HL-60 (cell line): Measurements from ENCODE around the gene STXBP1.
A peak's percentile ranks its signal among the peaks of the same experiment; 100 is the strongest.

Experiments used
- DNase-seq, 2 experiments: peaks; one replicate each; pipeline ENCODE4 v3.0.0-alpha.2; 2010 to 2020; ENCODE audit warnings: low read depth in 1 of 2, low spot score in 1 of 2
- H3K27ac ChIP-seq: fragments of 250-450 bp; sonication (Bioruptor Pico); replicated peaks from 2 replicates; pipeline ENCODE4 v1.5.1; 2020; ENCODE audit warnings: mild to moderate bottlenecking, moderate library complexity
- H3K27me3 ChIP-seq: fragments of 250-450 bp; sonication (Bioruptor Pico); 2 replicates; pipeline ENCODE4 v1.5.1; 2021; ENCODE audit warnings: mild to moderate bottlenecking, moderate library complexity; ENCODE audit not compliant: insufficient read depth, poor library complexity, severe bottlenecking
- H3K4me3 ChIP-seq: replicated peaks from 2 replicates; pipeline ENCODE4 v1.5.1; 2011; ENCODE audit warnings: mild to moderate bottlenecking, control low read depth, low read length; ENCODE audit not compliant: insufficient read depth
- CTCF ChIP-seq: IDR thresholded peaks from one replicate; pipeline ENCODE4 v1.5.1; 2011; ENCODE audit warnings: low read length, control low read depth, inconsistent platforms; ENCODE audit not compliant: insufficient read depth
- GABPA ChIP-seq: IDR thresholded peaks from 2 replicates; pipeline ENCODE4 v1.6.1; 2012; ENCODE audit warnings: low read depth
- POLR2AphosphoS5 ChIP-seq: IDR thresholded peaks from 2 replicates; pipeline ENCODE4 v1.6.1; 2012; ENCODE audit warnings: low read depth
- REST ChIP-seq: IDR thresholded peaks from 2 replicates; pipeline ENCODE4 v1.6.1; 2012; ENCODE audit warnings: low read depth; ENCODE audit not compliant: insufficient replicate concordance
- SPI1 ChIP-seq: IDR thresholded peaks from 2 replicates; pipeline ENCODE4 v1.6.1; 2012; ENCODE audit warnings: low read depth, mild to moderate bottlenecking, borderline replicate concordance

Gene STXBP1

GRCh38 chr9:127603226-127603625 lies 8.9 kb upstream of the STXBP1 start:
- DNase-seq: no peak
- Histone ChIP-seq H3K4me3 (no peak overlapping the region), H3K27ac (no peak overlapping the region), H3K27me3 (no peaks in the 10 kb centered on the region)
- TF ChIP-seq GABPA (no peak), POLR2AphosphoS5 (no peak), CTCF (no peak), SPI1 (no peak), REST (no peak)

- H3K4me3 ChIP-seq: no peak overlapping the region
- H3K27me3 ChIP-seq: no peaks in the 10 kb centered on the region
- TF ChIP-seq GABPA (no peak), POLR2AphosphoS5 (no peak), REST (no peak), SPI1 (no peak), CTCF (no peak)
- DNase-seq: no peak
- no peak overlapping the region for H3K27ac ChIP-seq
Observed at GRCh38 chr9:127606043-127606442, 6.0 kb upstream of the STXBP1 start.

GRCh38 chr9:127608104-127608966 lies 3.7 kb upstream of the STXBP1 start:
- TF ChIP-seq REST: no peak
- peak; percentile 50; the same call in 1 of the 2 replicates for TF ChIP-seq SPI1
- H3K27ac ChIP-seq: peak overlapping the region; percentile 72
- peak overlapping the region; percentile 53 for H3K4me3 ChIP-seq
- peaks cover 4% of the 10 kb centered on the region for H3K27me3 ChIP-seq
- peak; percentile 73 to 82 for DNase-seq
